ENCODE measurements around the gene RRM2.

RRM2 gene

GRCh38 chr2:10160203-10160955, 37.8 kb downstream of the RRM2 start:
- DNase-seq (ENCODE audit: extremely low read depth, low read depth): no peak
- TF ChIP-seq, protein P1, sequence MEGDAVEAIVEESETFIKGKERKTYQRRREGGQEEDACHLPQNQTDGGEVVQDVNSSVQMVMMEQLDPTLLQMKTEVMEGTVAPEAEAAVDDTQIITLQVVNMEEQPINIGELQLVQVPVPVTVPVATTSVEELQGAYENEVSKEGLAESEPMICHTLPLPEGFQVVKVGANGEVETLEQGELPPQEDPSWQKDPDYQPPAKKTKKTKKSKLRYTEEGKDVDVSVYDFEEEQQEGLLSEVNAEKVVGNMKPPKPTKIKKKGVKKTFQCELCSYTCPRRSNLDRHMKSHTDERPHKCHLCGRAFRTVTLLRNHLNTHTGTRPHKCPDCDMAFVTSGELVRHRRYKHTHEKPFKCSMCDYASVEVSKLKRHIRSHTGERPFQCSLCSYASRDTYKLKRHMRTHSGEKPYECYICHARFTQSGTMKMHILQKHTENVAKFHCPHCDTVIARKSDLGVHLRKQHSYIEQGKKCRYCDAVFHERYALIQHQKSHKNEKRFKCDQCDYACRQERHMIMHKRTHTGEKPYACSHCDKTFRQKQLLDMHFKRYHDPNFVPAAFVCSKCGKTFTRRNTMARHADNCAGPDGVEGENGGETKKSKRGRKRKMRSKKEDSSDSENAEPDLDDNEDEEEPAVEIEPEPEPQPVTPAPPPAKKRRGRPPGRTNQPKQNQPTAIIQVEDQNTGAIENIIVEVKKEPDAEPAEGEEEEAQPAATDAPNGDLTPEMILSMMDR (IDR thresholded peaks at IDR 0.05; ENCODE audit: low read depth, low read length): no peak

DNA sequence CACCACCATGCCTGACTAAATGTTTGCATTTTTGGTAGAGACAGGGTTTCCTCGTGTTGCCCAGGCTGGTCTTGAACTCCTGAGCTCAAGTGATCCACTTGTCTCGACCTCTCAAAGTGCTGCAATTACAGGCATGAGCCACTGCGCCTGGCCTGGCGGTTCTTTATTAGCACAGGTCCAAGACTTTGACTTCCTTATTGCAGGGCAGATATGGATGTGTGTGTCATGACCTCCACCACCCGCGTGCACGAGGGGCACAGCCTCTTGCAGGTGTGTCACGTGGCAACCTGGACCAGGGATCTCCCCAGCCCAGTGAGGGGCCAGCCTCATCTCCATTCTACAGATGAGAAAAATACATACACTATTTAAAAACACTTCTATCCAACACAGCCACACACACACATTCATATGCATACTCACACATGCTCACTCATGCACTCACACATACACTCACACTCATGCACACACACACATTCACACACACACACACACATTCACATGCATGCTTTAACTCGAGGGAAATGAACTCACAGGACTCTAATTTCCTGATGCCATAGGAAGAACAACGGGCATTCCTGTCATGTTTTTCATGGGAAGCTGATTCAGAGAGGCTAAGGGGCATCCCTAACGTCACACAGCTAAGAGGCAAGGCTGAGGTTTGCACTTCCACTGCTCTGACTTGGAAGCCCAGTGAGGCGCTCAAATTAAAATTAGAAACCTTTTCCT, 38.8 kb downstream of the RRM2 start:
- DNase-seq (ENCODE audit: extremely low read depth, low read depth): no peak
- TF ChIP-seq, protein P1 (IDR thresholded peaks at IDR 0.05; ENCODE audit: low read depth, low read length): no peak

GRCh38 chr2:10161961-10162441, 39.5 kb downstream of the RRM2 start:
- no peak for DNase-seq (ENCODE audit: extremely low read depth, low read depth)
- TF ChIP-seq, protein P1 (IDR thresholded peaks at IDR 0.05; ENCODE audit: low read depth, low read length): no peak

GRCh38 chr2:10162586-10163497, 40.3 kb downstream of the RRM2 start:
- no peak for DNase-seq (ENCODE audit: extremely low read depth, low read depth)
- TF ChIP-seq, protein P1 (IDR thresholded peaks at IDR 0.05; ENCODE audit: low read depth, low read length): peak; percentile 7

DNA sequence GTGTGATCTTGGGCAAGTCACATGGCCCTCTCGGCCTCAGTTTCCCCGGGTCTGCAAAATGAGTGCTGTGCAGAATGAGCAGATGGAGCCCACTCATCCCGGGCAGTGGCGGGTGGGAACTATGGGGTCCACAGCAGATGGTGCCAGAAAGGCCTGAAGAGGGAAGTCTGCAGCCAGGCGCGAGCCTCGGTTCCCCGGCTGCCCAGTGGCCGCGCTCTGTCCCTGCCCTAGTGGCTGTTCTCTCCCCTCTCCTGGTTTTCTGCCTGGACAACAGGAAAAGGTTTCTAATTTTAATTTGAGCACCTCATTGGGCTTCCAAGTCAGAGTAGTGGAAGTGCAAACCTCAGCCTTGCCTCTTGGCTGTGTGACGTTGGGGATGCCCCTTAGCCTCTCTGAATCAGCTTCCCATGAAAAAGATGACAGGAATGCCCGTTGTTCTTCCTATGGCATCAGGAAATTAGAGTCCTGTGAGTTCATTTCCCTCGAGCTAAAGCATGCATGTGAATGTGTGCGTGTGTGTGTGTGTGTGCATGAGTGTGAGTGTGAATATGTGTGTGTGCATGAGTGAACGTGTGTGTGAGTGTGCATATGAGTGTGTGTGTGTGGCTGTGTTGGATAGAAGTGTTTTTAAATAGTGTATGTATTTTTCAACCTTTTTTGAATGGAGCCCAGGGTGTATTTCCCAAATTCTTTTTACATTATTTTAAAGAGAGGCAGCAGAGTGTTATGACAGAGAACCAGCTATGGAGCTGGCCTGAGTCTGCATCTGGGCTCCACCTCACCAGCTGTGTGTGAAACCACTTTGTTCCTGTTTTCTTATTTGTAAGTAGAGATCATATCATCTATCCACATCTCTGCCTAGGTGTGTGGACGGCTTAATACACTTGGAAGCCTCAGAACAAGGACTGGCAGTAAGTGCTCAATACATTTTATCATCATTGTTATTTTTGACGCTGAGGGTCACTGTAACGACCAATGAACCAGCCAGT, 41.3 kb downstream of the RRM2 start:
- DNase-seq (ENCODE audit: extremely low read depth, low read depth): no peak
- TF ChIP-seq, protein P1 (IDR thresholded peaks at IDR 0.05; ENCODE audit: low read depth, low read length): no peak

- DNase-seq (ENCODE audit: extremely low read depth, low read depth): no peak
- TF ChIP-seq, protein P1 (IDR thresholded peaks at IDR 0.05; ENCODE audit: low read depth, low read length): no peak
These were observed 42.1 kb downstream of the RRM2 start for GRCh38 chr2:10164601-10165000.
